ENCODE results near the gene ZNF497. TPM values are rescaled to one million over a fixed set of nuclear protein-coding genes. Genes with fewer than 3 reads are reported as not detected.

Gene ZNF497
- total and polyA plus RNA-seq, 2 of the 8 experiments (the other 6 are each of a cell fraction or from before 2014, with no cell fraction given) = 0.93 to 1.4 TPM

- TF ChIP-seq CBX5 (IDR thresholded peaks at IDR 0.05; ENCODE audit: low read depth, low read length) (no peak), MAX (IDR thresholded peaks at IDR 0.05) (no peak), GABPA (IDR thresholded peaks at IDR 0.05; ENCODE audit: borderline replicate concordance, insufficient read depth, low read length) (no peak)
Observed at GRCh38 chr19:58351990-58352755, 10.4 kb downstream of the ZNF497 start (continued).

Measured in H1 (cell line).